Trophoblast cell (in vitro differentiated cells and primary cell): Measurements from ENCODE around the gene LRTM1.

ENCODE experiments used
- DNase-seq, 2 donors: peaks; one replicate each; pipeline ENCODE4 v3.0.0-alpha.2; 2016
- H2AFZ ChIP-seq: 2 replicates; pipeline ENCODE4 v1.6.1; 2013; ENCODE audit warnings: low read length, moderate library complexity, mild to moderate bottlenecking; ENCODE audit not compliant: insufficient read depth, poor library complexity
- H2AK5ac ChIP-seq: 2 replicates; pipeline ENCODE4 v1.6.1; 2013; ENCODE audit warnings: mild to moderate bottlenecking, low read length
- H2BK120ac ChIP-seq: 2 replicates; pipeline ENCODE4 v1.6.1; 2013; ENCODE audit warnings: low read length, mild to moderate bottlenecking, moderate library complexity; ENCODE audit not compliant: insufficient read depth, poor library complexity
- H2BK12ac ChIP-seq: 2 replicates; pipeline ENCODE4 v1.6.1; 2013; ENCODE audit warnings: mild to moderate bottlenecking, low read length, moderate library complexity
- H2BK5ac ChIP-seq: 2 replicates; pipeline ENCODE4 v1.6.1; 2013; ENCODE audit warnings: low read length, low read depth, moderate library complexity, mild to moderate bottlenecking; ENCODE audit not compliant: poor library complexity
- H3K14ac ChIP-seq: 2 replicates; pipeline ENCODE4 v1.6.1; 2013; ENCODE audit warnings: mild to moderate bottlenecking, low read length
- H3K18ac ChIP-seq: 2 replicates; pipeline ENCODE4 v1.6.1; 2013; ENCODE audit warnings: mild to moderate bottlenecking, low read length
- H3K23ac ChIP-seq: 2 replicates; pipeline ENCODE4 v1.6.1; 2013; ENCODE audit warnings: low read length
- H3K27ac ChIP-seq: 2 replicates; pipeline ENCODE4 v1.5.1; 2013; ENCODE audit warnings: low read depth, mild to moderate bottlenecking, inconsistent platforms, low read length, moderate library complexity
- H3K27me3 ChIP-seq: 2 replicates; pipeline ENCODE4 v1.6.1; 2013; ENCODE audit warnings: inconsistent platforms, mild to moderate bottlenecking, low read length, moderate library complexity; ENCODE audit not compliant: insufficient read depth
- H3K36me3 ChIP-seq, 2 experiments: 1 replicate in 1 of 2; 2 replicates in 1 of 2; pipeline ENCODE4 v1.6.1; 2013; ENCODE audit warnings: low read length in 2 of 2, mild to moderate bottlenecking in 2 of 2, moderate library complexity in 1 of 2; ENCODE audit not compliant: insufficient read depth in 2 of 2, control insufficient read depth in 1 of 2
- H3K4ac ChIP-seq: 2 replicates; pipeline ENCODE4 v1.6.1; 2013; ENCODE audit warnings: low read depth, mild to moderate bottlenecking, low read length, moderate library complexity
- H3K4me1 ChIP-seq, 2 experiments: 1 replicate in 1 of 2; 2 replicates in 1 of 2; pipeline ENCODE4 v1.6.1; 2013; ENCODE audit warnings: low read length in 2 of 2, mild to moderate bottlenecking in 2 of 2, moderate library complexity in 1 of 2; ENCODE audit not compliant: insufficient read depth in 2 of 2, control insufficient read depth in 1 of 2
- H3K4me2 ChIP-seq: 2 replicates; pipeline ENCODE4 v1.6.1; 2013; ENCODE audit warnings: inconsistent platforms, mild to moderate bottlenecking, low read length, moderate library complexity
- H3K4me3 ChIP-seq: 2 replicates; pipeline ENCODE4 v1.5.1; 2013; ENCODE audit warnings: mild to moderate bottlenecking, low read depth, low read length, inconsistent platforms
- H3K79me1 ChIP-seq: one replicate; pipeline ENCODE4 v1.6.1; 2013; ENCODE audit warnings: low read length
- H3K79me2 ChIP-seq: 2 replicates; pipeline ENCODE4 v1.6.1; 2013; ENCODE audit warnings: low read length, mild to moderate bottlenecking; ENCODE audit not compliant: control insufficient read depth, insufficient read depth, poor library complexity
- H3K9ac ChIP-seq: 2 replicates; pipeline ENCODE4 v1.6.1; 2013; ENCODE audit warnings: mild to moderate bottlenecking, low read length
- H3K9me3 ChIP-seq: 2 replicates; pipeline ENCODE4 v1.6.1; 2013; ENCODE audit warnings: low read depth, mild to moderate bottlenecking, control low read depth, inconsistent platforms, low read length; ENCODE audit not compliant: insufficient read depth
- H4K12ac ChIP-seq: 2 replicates; pipeline ENCODE4 v1.6.1; 2013; ENCODE audit warnings: low read depth, mild to moderate bottlenecking, low read length, moderate library complexity
- H4K8ac ChIP-seq: 2 replicates; pipeline ENCODE4 v1.6.1; 2013; ENCODE audit warnings: low read depth, mild to moderate bottlenecking, low read length, moderate library complexity
- H4K91ac ChIP-seq: one replicate; pipeline ENCODE4 v1.6.1; 2013; ENCODE audit warnings: low read depth, mild to moderate bottlenecking, low read length, moderate library complexity
- WGBS: extraction: QIAGEN DNeasy Blood & Tissue Kit; methylation state at CpG from one replicate; pipeline ENCODE4 v1.1.7; 2013; ENCODE audit warnings: missing lambda C conversion rate; ENCODE audit not compliant: insufficient read length, insufficient coverage; ENCODE audit errors: extremely low coverage; 5-methylcytosine and 5-hydroxymethylcytosine counted together

LRTM1 gene

GRCh38 chr3:54871867-54872266 is 56.0 kb downstream of the LRTM1 start:
- peaks cover 15 to 29% of the 10 kb centered on the region in 2 experiments for H3K4me1 ChIP-seq
- H3K36me3 ChIP-seq: no peaks in the 10 kb centered on the region
- H3K23ac ChIP-seq: no peak overlapping the region
- H2AK5ac ChIP-seq: peak overlapping the region; percentile 89
- H2BK12ac ChIP-seq: peak overlapping the region; percentile 82
- peaks cover 38% of the 10 kb centered on the region for H3K79me1 ChIP-seq
- H3K18ac ChIP-seq: no peak overlapping the region
- H4K8ac ChIP-seq: no peak overlapping the region
- H4K91ac ChIP-seq: peak overlapping the region; percentile 84
- no peak overlapping the region for H3K14ac ChIP-seq
- DNase-seq: no peak
- H3K9ac ChIP-seq: no peak overlapping the region
- H2BK120ac ChIP-seq: peak overlapping the region; percentile 9
- no peak overlapping the region for H3K27ac ChIP-seq
- no CpG with 5 or more reads among the region's 4 CpGs for WGBS
- H3K27me3 ChIP-seq: no peaks in the 10 kb centered on the region
- no peak overlapping the region for H3K4me3 ChIP-seq
- H2BK5ac ChIP-seq: peak overlapping the region; percentile 75
- H3K4me2 ChIP-seq: no peak overlapping the region
- H2AFZ ChIP-seq: no peak overlapping the region
- no peak overlapping the region for H4K12ac ChIP-seq
- no peaks in the 10 kb centered on the region for H3K79me2 ChIP-seq
- no peaks in the 10 kb centered on the region for H3K9me3 ChIP-seq
- no peak overlapping the region for H3K4ac ChIP-seq

GRCh38 chr3:54870423-54870822 is 57.4 kb downstream of the LRTM1 start:
- Histone ChIP-seq H3K4me3 (no peak overlapping the region), H3K27ac (peak overlapping the region; percentile 41), H3K4me2 (no peak overlapping the region), H3K79me1 (peaks cover 33% of the 10 kb centered on the region), H2BK5ac (peak overlapping the region; percentile 70), H2AFZ (no peak overlapping the region), H2BK120ac (peak overlapping the region; percentile 9), H3K9me3 (no peaks in the 10 kb centered on the region), H3K36me3 (no peaks in the 10 kb centered on the region), H3K4ac (peak overlapping the region; percentile 16), H4K12ac (no peak overlapping the region), H2AK5ac (peak overlapping the region; percentile 22), H3K27me3 (no peaks in the 10 kb centered on the region), H3K9ac (no peak overlapping the region), H3K14ac (peak overlapping the region; percentile 13), H2BK12ac (peak overlapping the region; percentile 82), H3K18ac (peak overlapping the region; percentile 26), H3K23ac (no peak overlapping the region), H3K4me1 (peaks cover 8 to 17% of the 10 kb centered on the region in 2 experiments), H4K91ac (peak overlapping the region; percentile 84), H4K8ac (peak overlapping the region; percentile 7), H3K79me2 (no peaks in the 10 kb centered on the region)
- no CpG with 5 or more reads among the region's 7 CpGs for WGBS
- peak; percentile 77 to 88 for DNase-seq
